HepG2 (cell line): Measurements from ENCODE around the gene NKAIN4. TPM values are rescaled to one million over a fixed set of nuclear protein-coding genes. Genes with fewer than 3 reads are reported as not detected.

ENCODE experiments used
- ATAC-seq: fragments of 200-7000 bp; cut with Tn5 transposase; 3 replicates; pipeline ENCODE4 v1.9.1; 2020; ENCODE audit warnings: mild to moderate bottlenecking, moderate library complexity
- BruUV-seq: library from RNA; stranded (reverse); fragments of 400-500 nt; replicated peaks from 2 replicates; lab custom pipeline; 2021; lab: Mats Ljungman, UMichigan
- CTCF ChIA-PET: fragments of 300-600 bp; formaldehyde crosslinking; extraction: SDS; loops from one replicate; lab custom pipeline; 2021; ENCODE audit warnings: low total read pairs, inconsistent platforms, low intra/inter-chr PET ratio; lab: Yijun Ruan, JAX
- POLR2A ChIA-PET: fragments of 350-600 bp; sonication (Branson Sonifier 250); formaldehyde crosslinking; loops from one replicate; lab custom pipeline; 2020; ENCODE audit warnings: antibody characterized with exemption, inconsistent platforms; lab: Yijun Ruan, JAX
- DNase-seq: peaks from one replicate; pipeline ENCODE4 v3.0.0-alpha.2; 2015; ENCODE audit warnings: low spot score
- FAIRE-seq: peaks from 3 replicates; lab custom pipeline; 2011; peaks lifted over from hg19 to GRCh38; lab: Jason Lieb, UNC
- H2AFZ ChIP-seq: one replicate; pipeline ENCODE4 v1.6.1; 2011; ENCODE audit warnings: low read length, inconsistent platforms
- H3K27ac ChIP-seq: fragments of 300-600 bp; 3 replicates; pipeline ENCODE4 v1.8.0; 2011; ENCODE audit warnings: mixed run types, mild to moderate bottlenecking, mixed read lengths, low read length, inconsistent platforms; ENCODE audit not compliant: insufficient read depth; ENCODE audit errors: extremely low read length
- H3K27me3 ChIP-seq, 2 experiments: fragments of 200-600 bp in 1 of 2; 2 replicates in 1 of 2; 3 replicates in 1 of 2; pipeline versions ENCODE4 v1.6.0 to v1.8.0; 2011; ENCODE audit warnings: low read length in 2 of 2, mild to moderate bottlenecking in 2 of 2, moderate library complexity in 2 of 2, inconsistent platforms in 1 of 2; ENCODE audit not compliant: insufficient read depth in 2 of 2, control insufficient read depth in 1 of 2
- H3K36me3 ChIP-seq, 2 experiments: fragments of 200-600 bp in 1 of 2; replicated peaks in 1 of 2; 2 replicates in 1 of 2; 3 replicates in 1 of 2; pipeline versions ENCODE4 v1.5.1 to v1.8.0; 2011; ENCODE audit warnings: low read length in 2 of 2, inconsistent platforms in 1 of 2; ENCODE audit not compliant: insufficient read depth in 2 of 2, control insufficient read depth in 1 of 2
- H3K4me1 ChIP-seq: 2 replicates; pipeline ENCODE4 v1.5.1; 2012; ENCODE audit warnings: low read length, inconsistent platforms; ENCODE audit not compliant: insufficient read depth
- H3K4me2 ChIP-seq: 2 replicates; pipeline ENCODE4 v1.6.0; 2011; ENCODE audit warnings: low read depth, low read length, inconsistent platforms
- H3K4me3 ChIP-seq, 3 experiments: fragments of 200-600 bp in 1 of 3; sonication (generic), shearing (Covaris generic) in 1 of 3; replicated peaks in 1 of 3; 2 replicates each; pipeline ENCODE4 v1.5.1; 2011 to 2016; ENCODE audit warnings: low read length in 3 of 3, inconsistent platforms in 2 of 3, low read depth in 2 of 3, mild to moderate bottlenecking in 2 of 3, control low read depth in 1 of 3, mixed read lengths in 1 of 3; ENCODE audit not compliant: insufficient read depth in 1 of 3
- H3K79me2 ChIP-seq: one replicate; pipeline ENCODE4 v1.6.1; 2011; ENCODE audit warnings: low read length, inconsistent platforms; ENCODE audit not compliant: insufficient read depth
- H3K9ac ChIP-seq: 2 replicates; pipeline ENCODE4 v1.6.0; 2011; ENCODE audit warnings: mild to moderate bottlenecking, low read depth, low read length, inconsistent platforms; ENCODE audit not compliant: insufficient read depth
- H3K9me3 ChIP-seq: 2 replicates; pipeline ENCODE4 v1.5.1; 2012; ENCODE audit warnings: mild to moderate bottlenecking, low read length
- H4K20me1 ChIP-seq: 2 replicates; pipeline ENCODE4 v1.6.0; 2011; ENCODE audit warnings: inconsistent platforms, mild to moderate bottlenecking, low read length, moderate library complexity; ENCODE audit not compliant: insufficient read depth
- LCORL ChIP-seq, 2 experiments: fragments of 450-650 bp in 1 of 2; sonication (generic) in 1 of 2; formaldehyde crosslinking in 1 of 2; IDR thresholded peaks; 2 replicates each; pipeline versions ENCODE4 v1.5.0 to v1.6.1; 2017 to 2020; ENCODE audit warnings: antibody characterized with exemption in 1 of 2, missing genetic modification reagents in 1 of 2
- SMC3 ChIP-seq: IDR thresholded peaks from 2 replicates; pipeline ENCODE4 v1.6.1; 2011; ENCODE audit warnings: low read length, improper control_type of control experiment
- ZNF331 ChIP-seq: sonication (generic); formaldehyde crosslinking; IDR thresholded peaks from 2 replicates; pipeline ENCODE4 v1.4.0; 2020; ENCODE audit warnings: missing genetic modification reagents
- ZNF589 ChIP-seq: sonication (generic); formaldehyde crosslinking; conservative IDR thresholded peaks from 2 replicates; pipeline ENCODE4 v1.8.0; 2022; ENCODE audit warnings: mild to moderate bottlenecking, moderate library complexity, missing genetic modification reagents
- ZNF776 ChIP-seq: sonication (generic); formaldehyde crosslinking; IDR thresholded peaks from 2 replicates; pipeline ENCODE4 v1.4.0; 2020; ENCODE audit warnings: mild to moderate bottlenecking, missing genetic modification reagents
- WGBS: methylation state at CpG from one replicate; pipeline ENCODE4 v1.1.6; 2017; ENCODE audit warnings: low lambda C conversion rate; 5-methylcytosine and 5-hydroxymethylcytosine counted together
- in situ Hi-C: cut with HindIII; loops from 2 replicates; pipeline ENCODE4 v1.10.0; 2017; ENCODE audit warnings: low pct_unique_long_range_greater_than_20kb; ENCODE audit not compliant: extremely low pct_ligation_motif_present
- intact Hi-C: fragments of 100-400 bp; cut with micrococcal nuclease; formaldehyde crosslinking; loops from one replicate; pipeline ENCODE4 v1.10.0; 2022; ENCODE audit not compliant: unreplicated experiment
- polyA plus RNA-seq, 8 experiments: library from polyadenylated mRNA; depleted of rRNA in 3 of 8; stranded (reverse) in 7 of 8; unstranded in 1 of 8; fragments of >200 nt; fragmentation: Illumina TruSeq in 4 of 8; extraction: Trizol in 4 of 8; gene quantifications; 2 replicates each; pipeline versions ENCODE4 v1.2.1 to v1.2.3, GENCODE V29; 2011 to 2016; ENCODE audit warnings: low read depth in 4 of 8, missing spikeins in 1 of 8, mixed read lengths in 1 of 8; ENCODE audit not compliant: insufficient read depth in 1 of 8
- total RNA-seq, 5 experiments: library from RNA; depleted of rRNA; stranded (reverse); fragments of >200 nt; fragmentation: Illumina TruSeq; extraction: Trizol; gene quantifications; 2 replicates each; pipeline ENCODE4 v1.2.3, GENCODE V29; 2016; ENCODE audit warnings: low read depth in 1 of 5
- TF ChIP-seq, protein P1 (sequence below): sonication (generic); formaldehyde crosslinking; IDR thresholded peaks from one replicate; pipeline ENCODE4 v1.5.1; 2020; ENCODE audit warnings: mild to moderate bottlenecking, missing genetic modification reagents; ENCODE audit errors: not compliant biosample characterization

NKAIN4 gene
- total and polyA plus RNA-seq, 2 of the 13 experiments (the other 11 are each of a cell fraction or from before 2014, with no cell fraction given): not detected

- CTCF ChIA-PET: no interaction called here
- 25% methylated on average over 8 of the region's 8 CpGs for WGBS
These were observed 4.5 kb upstream of the NKAIN4 start for GRCh38 chr20:63258781-63259180.

More at GRCh38 chr20:63258781-63259180, 4.5 kb upstream of the NKAIN4 start:
- H3K4me3 ChIP-seq: no peak overlapping the region
- POLR2A ChIA-PET: no interaction called here
- no peaks in the 10 kb centered on the region for H3K79me2 ChIP-seq
- H3K27me3 ChIP-seq: peaks cover 30 to 82% of the 10 kb centered on the region in 2 experiments
- peaks cover 49% of the 10 kb centered on the region for H3K4me1 ChIP-seq
- TF ChIP-seq ZNF776 (CRISPR knock-in tag): no peak
- TF ChIP-seq ZNF331 (CRISPR knock-in tag): no peak
- no peak for TF ChIP-seq ZNF589 (CRISPR knock-in tag)
- TF ChIP-seq SMC3: no peak
- no peak for TF ChIP-seq LCORL (IDR thresholded peaks at IDR 0.05)
- TF ChIP-seq LCORL (CRISPR knock-in tag; IDR thresholded peaks at IDR 0.05): no peak
- TF ChIP-seq, protein P1, sequence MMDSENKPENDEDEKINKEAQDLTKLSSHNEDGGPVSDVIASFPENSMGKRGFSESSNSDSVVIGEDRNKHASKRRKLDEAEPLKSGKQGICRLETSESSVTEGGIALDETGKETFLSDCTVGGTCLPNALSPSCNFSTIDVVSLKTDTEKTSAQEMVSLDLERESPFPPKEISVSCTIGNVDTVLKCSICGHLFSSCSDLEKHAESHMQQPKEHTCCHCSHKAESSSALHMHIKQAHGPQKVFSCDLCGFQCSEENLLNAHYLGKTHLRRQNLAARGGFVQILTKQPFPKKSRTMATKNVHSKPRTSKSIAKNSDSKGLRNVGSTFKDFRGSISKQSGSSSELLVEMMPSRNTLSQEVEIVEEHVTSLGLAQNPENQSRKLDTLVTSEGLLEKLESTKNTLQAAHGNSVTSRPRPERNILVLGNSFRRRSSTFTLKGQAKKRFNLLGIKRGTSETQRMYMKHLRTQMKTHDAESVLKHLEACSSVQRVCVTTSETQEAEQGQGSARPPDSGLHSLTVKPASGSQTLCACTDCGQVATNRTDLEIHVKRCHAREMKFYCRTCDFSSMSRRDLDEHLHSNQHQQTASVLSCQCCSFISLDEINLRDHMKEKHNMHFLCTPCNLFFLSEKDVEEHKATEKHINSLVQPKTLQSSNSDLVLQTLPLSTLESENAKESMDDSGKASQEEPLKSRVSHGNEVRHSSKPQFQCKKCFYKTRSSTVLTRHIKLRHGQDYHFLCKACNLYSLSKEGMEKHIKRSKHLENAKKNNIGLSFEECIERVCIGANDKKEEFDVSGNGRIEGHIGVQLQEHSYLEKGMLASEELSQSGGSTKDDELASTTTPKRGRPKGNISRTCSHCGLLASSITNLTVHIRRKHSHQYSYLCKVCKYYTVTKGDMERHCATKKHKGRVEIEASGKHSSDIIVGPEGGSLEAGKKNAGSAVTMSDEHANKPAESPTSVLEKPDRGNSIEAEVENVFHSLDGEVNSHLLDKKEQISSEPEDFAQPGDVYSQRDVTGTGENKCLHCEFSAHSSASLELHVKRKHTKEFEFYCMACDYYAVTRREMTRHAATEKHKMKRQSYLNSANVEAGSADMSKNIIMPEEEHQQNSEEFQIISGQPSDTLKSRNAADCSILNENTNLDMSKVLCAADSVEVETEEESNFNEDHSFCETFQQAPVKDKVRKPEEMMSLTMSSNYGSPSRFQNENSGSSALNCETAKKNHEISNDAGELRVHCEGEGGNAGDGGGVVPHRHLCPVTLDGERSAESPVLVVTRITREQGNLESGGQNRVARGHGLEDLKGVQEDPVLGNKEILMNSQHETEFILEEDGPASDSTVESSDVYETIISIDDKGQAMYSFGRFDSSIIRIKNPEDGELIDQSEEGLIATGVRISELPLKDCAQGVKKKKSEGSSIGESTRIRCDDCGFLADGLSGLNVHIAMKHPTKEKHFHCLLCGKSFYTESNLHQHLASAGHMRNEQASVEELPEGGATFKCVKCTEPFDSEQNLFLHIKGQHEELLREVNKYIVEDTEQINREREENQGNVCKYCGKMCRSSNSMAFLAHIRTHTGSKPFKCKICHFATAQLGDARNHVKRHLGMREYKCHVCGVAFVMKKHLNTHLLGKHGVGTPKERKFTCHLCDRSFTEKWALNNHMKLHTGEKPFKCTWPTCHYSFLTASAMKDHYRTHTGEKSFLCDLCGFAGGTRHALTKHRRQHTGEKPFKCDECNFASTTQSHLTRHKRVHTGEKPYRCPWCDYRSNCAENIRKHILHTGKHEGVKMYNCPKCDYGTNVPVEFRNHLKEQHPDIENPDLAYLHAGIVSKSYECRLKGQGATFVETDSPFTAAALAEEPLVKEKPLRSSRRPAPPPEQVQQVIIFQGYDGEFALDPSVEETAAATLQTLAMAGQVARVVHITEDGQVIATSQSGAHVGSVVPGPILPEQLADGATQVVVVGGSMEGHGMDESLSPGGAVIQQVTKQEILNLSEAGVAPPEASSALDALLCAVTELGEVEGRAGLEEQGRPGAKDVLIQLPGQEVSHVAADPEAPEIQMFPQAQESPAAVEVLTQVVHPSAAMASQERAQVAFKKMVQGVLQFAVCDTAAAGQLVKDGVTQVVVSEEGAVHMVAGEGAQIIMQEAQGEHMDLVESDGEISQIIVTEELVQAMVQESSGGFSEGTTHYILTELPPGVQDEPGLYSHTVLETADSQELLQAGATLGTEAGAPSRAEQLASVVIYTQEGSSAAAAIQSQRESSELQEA: no peak
- TF ChIP-seq, all 625 proteins: peak for 0
- Histone ChIP-seq H4K20me1 (peaks cover 5% of the 10 kb centered on the region; the same call in 1 of the 2 replicates), H2AFZ (no peak overlapping the region), H3K9me3 (no peaks in the 10 kb centered on the region), H3K27ac (no peak overlapping the region), H3K4me2 (no peak overlapping the region), H3K9ac (no peak overlapping the region), H3K36me3 (no peaks in the 10 kb centered on the region)
- no peak for FAIRE-seq
- ATAC-seq: no peak
- intact Hi-C loops: no loop called here
- in situ Hi-C loops: no loop called here
- no TSS peak for BruUV-seq
- no peak for DNase-seq
